IPS DF 6.9 (cell line): Measurements from ENCODE around the gene MGMT.

ENCODE experiments used
- DNase-seq: peaks from one replicate; pipeline ENCODE4 v3.0.0-alpha.2; 2013; ENCODE audit warnings: low read depth, low spot score
- H3K27ac ChIP-seq: one replicate; pipeline ENCODE4 v1.5.1; 2013; ENCODE audit warnings: low read length, control low read depth
- H3K27me3 ChIP-seq: 2 replicates; pipeline ENCODE4 v1.6.1; 2013; ENCODE audit warnings: mild to moderate bottlenecking, low read length; ENCODE audit not compliant: control insufficient read depth, insufficient read depth
- H3K36me3 ChIP-seq: 2 replicates; pipeline ENCODE4 v1.6.1; 2013; ENCODE audit warnings: low read length; ENCODE audit not compliant: control insufficient read depth, insufficient read depth
- H3K4me1 ChIP-seq: 2 replicates; pipeline ENCODE4 v1.6.1; 2013; ENCODE audit warnings: low read length; ENCODE audit not compliant: control insufficient read depth, insufficient read depth
- H3K4me3 ChIP-seq: 2 replicates; pipeline ENCODE4 v1.5.1; 2013; ENCODE audit warnings: mild to moderate bottlenecking, low read length
- H3K9me3 ChIP-seq: 2 replicates; pipeline ENCODE4 v1.6.1; 2013; ENCODE audit warnings: low read length, inconsistent platforms; ENCODE audit not compliant: control insufficient read depth, insufficient read depth
- WGBS: extraction: QIAGEN DNeasy Blood & Tissue Kit; methylation state at CpG from one replicate; pipeline ENCODE4 v1.1.7; 2013; ENCODE audit warnings: mixed read lengths, missing lambda C conversion rate; ENCODE audit not compliant: insufficient read length, insufficient coverage; 5-methylcytosine and 5-hydroxymethylcytosine counted together

Gene MGMT

GRCh38 chr10:129693382-129693781, 226.3 kb downstream of the MGMT start:
- H3K36me3 ChIP-seq = peaks cover 4% of the 10 kb centered on the region; the same call in 1 of the 2 replicates
- H3K9me3 ChIP-seq = no peaks in the 10 kb centered on the region
- no CpG with 5 or more reads among the region's 11 CpGs for WGBS
- H3K27ac ChIP-seq = no peak overlapping the region
- no peak for DNase-seq
- no peaks in the 10 kb centered on the region for H3K27me3 ChIP-seq
- no peak overlapping the region for H3K4me3 ChIP-seq
- no peaks in the 10 kb centered on the region; the same call in 1 of the 2 replicates for H3K4me1 ChIP-seq

GRCh38 chr10:129694184-129694583, 227.1 kb downstream of the MGMT start:
- H3K27ac ChIP-seq = no peak overlapping the region
- no CpG with 5 or more reads among the region's 4 CpGs for WGBS
- no peak for DNase-seq
- H3K9me3 ChIP-seq = no peaks in the 10 kb centered on the region
- H3K27me3 ChIP-seq = no peaks in the 10 kb centered on the region
- no peaks in the 10 kb centered on the region; the same call in 1 of the 2 replicates for H3K4me1 ChIP-seq
- no peak overlapping the region for H3K4me3 ChIP-seq
- H3K36me3 ChIP-seq = peaks cover 4% of the 10 kb centered on the region; the same call in 1 of the 2 replicates

- no peak overlapping the region for H3K4me3 ChIP-seq
- H3K27me3 ChIP-seq = no peaks in the 10 kb centered on the region
- no peaks in the 10 kb centered on the region for H3K9me3 ChIP-seq
- DNase-seq = no peak
- peaks cover 4% of the 10 kb centered on the region; the same call in 1 of the 2 replicates for H3K36me3 ChIP-seq
- no peak overlapping the region for H3K27ac ChIP-seq
- H3K4me1 ChIP-seq = no peaks in the 10 kb centered on the region; the same call in 1 of the 2 replicates
- no CpG with 5 or more reads among the region's 5 CpGs for WGBS
Observed at GRCh38 chr10:129694691-129695243, 227.7 kb downstream of the MGMT start.

- no peaks in the 10 kb centered on the region for H3K27me3 ChIP-seq
- no CpG with 5 or more reads among the region's 13 CpGs for WGBS
- no peaks in the 10 kb centered on the region for H3K9me3 ChIP-seq
- H3K27ac ChIP-seq = no peak overlapping the region
- H3K36me3 ChIP-seq = peaks cover 4% of the 10 kb centered on the region; the same call in 1 of the 2 replicates
- H3K4me1 ChIP-seq = no peaks in the 10 kb centered on the region; the same call in 1 of the 2 replicates
- no peak overlapping the region for H3K4me3 ChIP-seq
- no peak for DNase-seq
Observed at GRCh38 chr10:129695671-129696070, 228.6 kb downstream of the MGMT start.

- no peak overlapping the region for H3K27ac ChIP-seq
- peaks cover 4% of the 10 kb centered on the region; the same call in 1 of the 2 replicates for H3K36me3 ChIP-seq
- H3K4me3 ChIP-seq = no peak overlapping the region
- DNase-seq = no peak
- H3K9me3 ChIP-seq = no peaks in the 10 kb centered on the region
- no CpG with 5 or more reads among the region's 7 CpGs for WGBS
- no peaks in the 10 kb centered on the region; the same call in 1 of the 2 replicates for H3K4me1 ChIP-seq
- H3K27me3 ChIP-seq = no peaks in the 10 kb centered on the region
Observed at GRCh38 chr10:129696636-129697035, 229.6 kb downstream of the MGMT start.

- Histone ChIP-seq H3K4me3 (no peak overlapping the region), H3K4me1 (no peaks in the 10 kb centered on the region; the same call in 1 of the 2 replicates), H3K27me3 (no peaks in the 10 kb centered on the region), H3K27ac (no peak overlapping the region), H3K9me3 (no peaks in the 10 kb centered on the region), H3K36me3 (peaks cover under 1% of the 10 kb centered on the region; the same call in 1 of the 2 replicates)
- no CpG with 5 or more reads among the region's 15 CpGs for WGBS
- no peak for DNase-seq
Observed at GRCh38 chr10:129697463-129698247, 230.6 kb downstream of the MGMT start.

- DNase-seq = no peak
- no peak overlapping the region for H3K4me3 ChIP-seq
- no peak overlapping the region for H3K27ac ChIP-seq
- no CpG with 5 or more reads among the region's 15 CpGs for WGBS
- no peaks in the 10 kb centered on the region for H3K36me3 ChIP-seq
- H3K27me3 ChIP-seq = no peaks in the 10 kb centered on the region
- H3K9me3 ChIP-seq = no peaks in the 10 kb centered on the region
- H3K4me1 ChIP-seq = no peaks in the 10 kb centered on the region
Observed at GRCh38 chr10:129699722-129700340, 232.8 kb downstream of the MGMT start.

- Histone ChIP-seq H3K4me3 (no peak overlapping the region), H3K4me1 (no peaks in the 10 kb centered on the region), H3K27ac (no peak overlapping the region), H3K27me3 (no peaks in the 10 kb centered on the region), H3K36me3 (no peaks in the 10 kb centered on the region), H3K9me3 (no peaks in the 10 kb centered on the region)
- no peak for DNase-seq
- no CpG with 5 or more reads among the region's 17 CpGs for WGBS
Observed at GRCh38 chr10:129702605-129703004, 235.6 kb downstream of the MGMT start.

GRCh38 chr10:129703287-129704137, 236.5 kb downstream of the MGMT start:
- WGBS = no CpG with 5 or more reads among the region's 26 CpGs
- H3K4me1 ChIP-seq = no peaks in the 10 kb centered on the region
- no peaks in the 10 kb centered on the region for H3K36me3 ChIP-seq
- DNase-seq = no peak
- H3K9me3 ChIP-seq = no peaks in the 10 kb centered on the region
- H3K4me3 ChIP-seq = no peak overlapping the region
- no peak overlapping the region for H3K27ac ChIP-seq
- no peaks in the 10 kb centered on the region for H3K27me3 ChIP-seq

- no peaks in the 10 kb centered on the region for H3K9me3 ChIP-seq
- H3K27me3 ChIP-seq = no peaks in the 10 kb centered on the region
- no CpG with 5 or more reads among the region's 16 CpGs for WGBS
- no peak overlapping the region for H3K4me3 ChIP-seq
- no peaks in the 10 kb centered on the region for H3K36me3 ChIP-seq
- no peak for DNase-seq
- no peaks in the 10 kb centered on the region; the same call in 1 of the 2 replicates for H3K4me1 ChIP-seq
- no peak overlapping the region for H3K27ac ChIP-seq
Observed at GRCh38 chr10:129704225-129704624, 237.2 kb downstream of the MGMT start.
